GM18870 (cell line): ENCODE results near the gene LIN54.
A peak's percentile ranks its signal among the peaks of the same experiment; 100 is the strongest.

Experiments
- ATAC-seq: cut with Tn5 transposase; IDR thresholded peaks from one replicate; pipeline ENCODE4 v1.9.1; 2021; ENCODE audit warnings: moderate library complexity; ENCODE audit not compliant: unreplicated experiment

The LIN54 gene

GRCh38 chr4:82896755-82897154 is 113.9 kb downstream of the LIN54 start:
- ATAC-seq = no peak

DNA sequence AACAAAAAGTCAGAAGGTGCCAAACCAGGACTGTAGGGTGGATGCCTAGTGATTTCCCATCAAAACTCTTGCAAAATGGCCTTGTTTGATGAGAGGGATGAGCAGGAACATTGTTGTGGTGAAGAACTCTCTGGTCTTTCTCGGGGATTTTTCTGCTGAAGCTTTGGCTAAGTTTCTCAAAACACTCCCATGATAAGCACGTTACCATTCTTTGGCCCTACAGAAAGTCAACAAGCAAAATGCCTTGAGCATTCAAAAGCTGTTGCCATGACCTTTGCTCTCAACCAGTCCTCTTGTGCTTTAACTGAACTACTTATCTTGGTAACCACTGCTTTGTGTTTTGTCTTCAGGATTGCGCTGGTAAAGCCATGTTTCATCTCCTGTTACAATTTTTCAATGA is 116.7 kb downstream of the LIN54 start:
- no peak for ATAC-seq

DNA sequence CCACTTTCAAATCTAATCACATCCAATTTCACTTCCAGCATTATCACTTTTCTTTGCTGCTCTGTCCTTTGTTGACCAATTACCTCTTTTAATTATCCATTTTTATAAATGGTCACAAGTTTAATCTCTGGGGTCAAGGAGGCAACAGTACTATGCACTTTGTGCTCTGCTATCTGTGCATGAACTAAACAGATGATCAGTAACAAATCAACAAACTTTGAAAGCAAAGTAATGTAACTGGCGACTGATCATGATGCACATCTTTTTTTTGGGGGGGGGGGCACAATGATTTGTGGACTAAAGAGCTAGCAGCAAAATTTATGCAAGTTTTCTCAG is 118.2 kb downstream of the LIN54 start:
- ATAC-seq = no peak

- ATAC-seq = no peak
These were observed 118.7 kb downstream of the LIN54 start for GRCh38 chr4:82891707-82892466.

DNA sequence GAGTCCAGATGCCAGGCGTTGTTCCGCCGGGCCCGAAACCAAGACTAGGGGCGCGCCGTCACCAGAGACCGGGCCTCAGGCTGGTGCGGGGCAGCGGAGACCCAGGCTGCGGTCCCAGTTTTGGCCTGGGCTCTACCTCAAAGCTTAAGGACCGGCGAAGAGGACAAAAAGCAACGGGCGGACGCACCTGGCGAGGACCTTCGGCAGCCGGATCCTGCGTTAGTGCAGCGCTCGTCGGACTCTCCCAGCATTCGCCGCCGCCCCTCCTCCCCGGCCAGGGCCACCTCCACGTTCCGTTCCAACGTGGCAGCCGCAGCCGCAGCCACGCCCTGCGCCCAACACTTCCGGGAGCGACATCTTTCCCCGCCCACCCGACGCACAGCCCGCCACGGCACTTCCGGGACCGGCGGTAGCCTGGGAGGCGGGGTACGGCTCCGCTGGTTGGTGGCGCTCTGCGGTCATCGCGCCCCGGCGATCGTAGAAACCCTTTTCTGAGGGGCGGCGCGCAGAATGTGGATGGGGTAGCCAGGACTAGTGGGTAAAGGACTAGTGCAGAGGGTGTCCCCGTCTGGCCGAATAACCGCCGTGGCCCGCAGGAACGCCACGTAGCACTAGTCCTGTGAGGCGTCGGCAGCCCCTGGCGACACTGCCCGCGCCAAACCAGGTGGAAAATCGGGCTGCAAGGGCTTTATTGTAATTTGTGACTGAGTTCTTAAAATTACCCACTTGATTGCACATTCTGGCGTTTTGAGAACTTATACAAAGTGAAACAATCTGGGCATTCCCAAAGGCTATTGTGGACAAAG is 119.5 kb downstream of the LIN54 start, which contains the start of gene SEC31A:
SEC31A (minus strand) TSS at position 253 of the 806 bp plus-strand sequence. CDS start 9,217 bp downstream, outside the sequence.
- ATAC-seq = peak; percentile 75

GRCh38 chr4:82890528-82890900 is 120.1 kb downstream of the LIN54 start:
- ATAC-seq = no peak

DNA sequence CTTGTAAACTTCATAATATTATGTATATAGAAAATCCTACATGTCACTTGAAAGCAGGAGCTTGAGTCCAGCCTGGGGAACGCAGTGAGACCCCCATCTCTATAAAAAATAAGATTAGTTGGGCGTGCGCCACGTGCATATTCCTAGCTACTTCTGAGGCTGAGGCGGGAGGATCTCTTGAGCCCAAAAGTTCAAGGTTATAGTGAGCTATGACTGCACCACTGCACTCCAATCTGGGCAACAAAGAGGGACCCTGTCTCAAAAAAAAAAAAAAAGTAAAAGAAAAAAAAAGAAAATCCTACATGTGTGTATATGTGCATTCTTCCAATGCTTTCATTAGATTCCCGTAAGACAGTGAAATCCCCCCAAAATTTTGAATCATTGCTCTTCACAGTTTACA is 121.3 kb downstream of the LIN54 start:
- ATAC-seq = no peak

DNA sequence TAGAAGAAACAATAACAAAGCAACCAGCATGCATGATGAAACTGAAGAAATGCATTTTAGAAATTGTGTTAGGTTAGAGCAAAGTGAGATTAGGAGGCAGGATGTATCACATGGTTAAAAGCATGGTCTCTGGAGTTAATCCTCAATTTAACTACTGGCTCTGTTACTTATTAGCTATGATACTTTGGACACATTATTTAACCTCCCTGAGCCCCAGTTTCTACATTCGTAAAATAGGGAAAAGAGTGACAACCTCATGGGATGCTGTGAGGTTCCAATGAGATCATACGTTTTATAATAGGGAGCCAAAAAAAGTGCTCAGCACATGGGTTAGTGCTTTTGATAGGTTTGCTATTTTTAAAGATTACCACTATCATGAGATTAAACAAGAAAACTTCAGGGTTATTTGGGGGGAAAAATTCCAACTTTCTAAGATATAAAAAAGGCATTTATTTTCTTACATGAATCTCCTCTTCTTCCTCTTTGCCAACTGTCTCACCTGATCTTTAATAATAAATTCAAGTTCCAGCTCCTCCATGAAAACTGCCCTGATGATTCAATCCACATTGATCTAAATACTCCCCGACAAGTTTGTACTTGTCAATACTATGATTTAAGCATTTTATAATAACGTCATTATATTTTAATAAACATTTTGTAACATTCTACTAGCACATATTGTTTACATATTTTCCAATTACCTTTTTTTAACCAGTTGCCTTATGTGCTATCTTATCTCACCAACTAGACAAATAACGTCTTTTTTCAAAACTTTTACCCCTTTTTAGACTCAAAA is 124.3 kb downstream of the LIN54 start:
- ATAC-seq = no peak

DNA sequence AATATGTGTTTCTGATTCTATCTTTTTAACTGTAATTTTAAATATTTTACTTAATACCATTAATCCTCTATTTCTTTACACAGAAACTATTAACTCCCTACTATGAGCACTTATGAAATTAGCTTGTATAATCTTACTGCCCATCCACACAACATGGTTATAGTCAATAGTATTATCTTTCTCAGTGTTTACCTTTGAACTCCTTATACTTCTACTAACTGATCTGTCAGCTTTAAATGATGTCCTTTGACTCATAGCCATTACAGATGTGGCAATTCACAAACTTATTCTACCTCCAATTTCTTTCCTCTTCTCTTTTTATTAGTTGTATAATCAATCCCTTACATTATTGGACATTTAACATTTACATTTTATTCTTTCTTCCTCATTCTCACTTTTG is 125.2 kb downstream of the LIN54 start:
- ATAC-seq = no peak
